Superior temporal gyrus (tissue), 1 donor: ENCODE results near the gene MTUS2.
"Not testable (repeated sequence)": the region's sequence is repeated elsewhere in the genome, so short reads cannot be mapped to it uniquely, and the experiment has no call there.

Experiments used
- DNase-seq: peaks from one replicate; pipeline ENCODE4 v3.0.0-alpha.2; 2016; ENCODE audit errors: extremely low spot score

Gene MTUS2

GRCh38 chr13:28958441-28958840, 138.3 kb downstream of the MTUS2 start:
- DNase-seq, result no peak

- no peak for DNase-seq
Observed at GRCh38 chr13:28964052-28964451, 143.9 kb downstream of the MTUS2 start.

- DNase-seq, result no peak
Observed at GRCh38 chr13:28964803-28965202, 144.7 kb downstream of the MTUS2 start.

GRCh38 chr13:28967029-28967915, 147.1 kb downstream of the MTUS2 start:
- no peak for DNase-seq

GRCh38 chr13:28976195-28976594, 156.1 kb downstream of the MTUS2 start:
- DNase-seq, result no peak

GRCh38 chr13:28976636-28977035, 156.5 kb downstream of the MTUS2 start:
- DNase-seq, result no peak

- no peak for DNase-seq
Observed at GRCh38 chr13:28978574-28978973, 158.4 kb downstream of the MTUS2 start.

GRCh38 chr13:28981530-28981929, 161.4 kb downstream of the MTUS2 start:
- no peak for DNase-seq

- DNase-seq, result no peak
Observed at GRCh38 chr13:28983641-28984040, 163.5 kb downstream of the MTUS2 start.

- no peak for DNase-seq
Observed at GRCh38 chr13:28984326-28984725, 164.2 kb downstream of the MTUS2 start.

GRCh38 chr13:28984825-28985224, 164.7 kb downstream of the MTUS2 start:
- DNase-seq, result no peak

GRCh38 chr13:28990378-28990777, 170.2 kb downstream of the MTUS2 start:
- DNase-seq, result not testable (repeated sequence)

GRCh38 chr13:28991764-28992163, 171.6 kb downstream of the MTUS2 start:
- DNase-seq, result no peak

GRCh38 chr13:29000826-29001225, 180.7 kb downstream of the MTUS2 start:
- no peak for DNase-seq

GRCh38 chr13:29005035-29005762, 185.1 kb downstream of the MTUS2 start:
- DNase-seq, result no peak

- DNase-seq, result peak; percentile 30
Observed at GRCh38 chr13:29005763-29006120, 185.6 kb downstream of the MTUS2 start.

- DNase-seq, result no peak
Observed at GRCh38 chr13:29006359-29006850, 186.3 kb downstream of the MTUS2 start.

- DNase-seq, result no peak
Observed at GRCh38 chr13:29008296-29008695, 188.2 kb downstream of the MTUS2 start.

GRCh38 chr13:29020314-29020713, 200.2 kb downstream of the MTUS2 start:
- no peak for DNase-seq

- no peak for DNase-seq
Observed at GRCh38 chr13:29021311-29021710, 201.2 kb downstream of the MTUS2 start.

GRCh38 chr13:29021717-29022116, 201.6 kb downstream of the MTUS2 start:
- no peak for DNase-seq

- no peak for DNase-seq
Observed at GRCh38 chr13:29022410-29022809, 202.3 kb downstream of the MTUS2 start.

GRCh38 chr13:29022968-29023367, 202.8 kb downstream of the MTUS2 start:
- no peak for DNase-seq
